Thoracic aorta (tissue), 2 donors: ENCODE measurements around the gene MPPED1. TPM values are rescaled to one million over a fixed set of nuclear protein-coding genes. Genes with fewer than 3 reads are reported as not detected.

Experiments
- ATAC-seq: fragments of 150-250 bp; one replicate; pipeline ENCODE4 v1.8.0; 2017; ENCODE audit warnings: low read depth; ENCODE audit not compliant: insufficient number of reproducible peaks, low FRiP score
- DNase-seq: peaks from one replicate; pipeline ENCODE4 v3.0.0-alpha.2; 2020; ENCODE audit warnings: low spot score
- H3K27ac ChIP-seq, 2 donors: fragments of 200-600 bp; sonication (generic); 1 replicate in 1 of 2; 2 replicates in 1 of 2; pipeline ENCODE4 v1.5.1; 2016; ENCODE audit warnings: mild to moderate bottlenecking in 2 of 2, moderate library complexity in 2 of 2
- H3K27me3 ChIP-seq: fragments of 200-600 bp; sonication (generic); replicated peaks from 2 replicates; pipeline ENCODE4 v1.6.0; 2016; ENCODE audit warnings: mild to moderate bottlenecking; ENCODE audit not compliant: insufficient read depth
- H3K36me3 ChIP-seq: fragments of 200-600 bp; sonication (generic); one replicate; pipeline ENCODE4 v1.5.1; 2016
- H3K4me1 ChIP-seq, 2 donors: fragments of 200-600 bp; sonication (generic); 1 replicate in 1 of 2; 2 replicates in 1 of 2; pipeline versions ENCODE4 v1.5.1 to v1.6.0; 2016; ENCODE audit warnings: low read depth in 2 of 2, mild to moderate bottlenecking in 1 of 2; ENCODE audit not compliant: control insufficient read depth in 1 of 2
- H3K4me3 ChIP-seq: fragments of 200-600 bp; sonication (generic); 2 replicates; pipeline ENCODE4 v1.5.1; 2016; ENCODE audit warnings: mild to moderate bottlenecking
- H3K9me3 ChIP-seq: fragments of 200-600 bp; sonication (generic); 2 replicates; pipeline ENCODE4 v1.5.1; 2016
- total RNA-seq, 2 donors: library from RNA; depleted of rRNA; stranded (reverse); fragments of >200 nt; gene quantifications; one replicate each; pipeline versions ENCODE4 v1.1.0 to v1.2.3, GENCODE V29; 2016
- TF ChIP-seq, protein P1 (sequence below): fragments of 200-600 bp; sonication (generic); IDR thresholded peaks from one replicate; pipeline ENCODE4 v1.5.1; 2019; ENCODE audit warnings: antibody characterized with exemption

Gene MPPED1, protein sequence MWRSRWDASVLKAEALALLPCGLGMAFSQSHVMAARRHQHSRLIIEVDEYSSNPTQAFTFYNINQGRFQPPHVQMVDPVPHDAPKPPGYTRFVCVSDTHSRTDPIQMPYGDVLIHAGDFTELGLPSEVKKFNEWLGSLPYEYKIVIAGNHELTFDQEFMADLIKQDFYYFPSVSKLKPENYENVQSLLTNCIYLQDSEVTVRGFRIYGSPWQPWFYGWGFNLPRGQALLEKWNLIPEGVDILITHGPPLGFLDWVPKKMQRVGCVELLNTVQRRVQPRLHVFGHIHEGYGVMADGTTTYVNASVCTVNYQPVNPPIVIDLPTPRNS
- not detected for total RNA-seq

GRCh38 chr22:43411869-43412807, at the start of gene MPPED1:
MPPED1 (plus strand) TSS chr22:43412014; CDS start chr22:43424986, 12,972 bp downstream.
- Histone ChIP-seq H3K27ac (no peak within 1 kb of the TSS), H3K36me3 (no peaks in the 10 kb centered on the region), H3K4me3 (no peak within 1 kb of the TSS), H3K9me3 (no peaks in the 10 kb centered on the region), H3K27me3 (no peaks in the 10 kb centered on the region), H3K4me1 (no peaks in the 10 kb centered on the region)
- TF ChIP-seq, protein P1, sequence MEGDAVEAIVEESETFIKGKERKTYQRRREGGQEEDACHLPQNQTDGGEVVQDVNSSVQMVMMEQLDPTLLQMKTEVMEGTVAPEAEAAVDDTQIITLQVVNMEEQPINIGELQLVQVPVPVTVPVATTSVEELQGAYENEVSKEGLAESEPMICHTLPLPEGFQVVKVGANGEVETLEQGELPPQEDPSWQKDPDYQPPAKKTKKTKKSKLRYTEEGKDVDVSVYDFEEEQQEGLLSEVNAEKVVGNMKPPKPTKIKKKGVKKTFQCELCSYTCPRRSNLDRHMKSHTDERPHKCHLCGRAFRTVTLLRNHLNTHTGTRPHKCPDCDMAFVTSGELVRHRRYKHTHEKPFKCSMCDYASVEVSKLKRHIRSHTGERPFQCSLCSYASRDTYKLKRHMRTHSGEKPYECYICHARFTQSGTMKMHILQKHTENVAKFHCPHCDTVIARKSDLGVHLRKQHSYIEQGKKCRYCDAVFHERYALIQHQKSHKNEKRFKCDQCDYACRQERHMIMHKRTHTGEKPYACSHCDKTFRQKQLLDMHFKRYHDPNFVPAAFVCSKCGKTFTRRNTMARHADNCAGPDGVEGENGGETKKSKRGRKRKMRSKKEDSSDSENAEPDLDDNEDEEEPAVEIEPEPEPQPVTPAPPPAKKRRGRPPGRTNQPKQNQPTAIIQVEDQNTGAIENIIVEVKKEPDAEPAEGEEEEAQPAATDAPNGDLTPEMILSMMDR, result no peak
- no peak for ATAC-seq
- no peak for DNase-seq

GRCh38 chr22:43363315-43364168, 48.3 kb upstream of the MPPED1 start:
- ATAC-seq, result no peak
- TF ChIP-seq, protein P1, result no peak
- H3K9me3 ChIP-seq, result no peaks in the 10 kb centered on the region
- no peak for DNase-seq
- no peak overlapping the region for H3K4me3 ChIP-seq
- no peaks in the 10 kb centered on the region for H3K4me1 ChIP-seq
- H3K27me3 ChIP-seq, result no peaks in the 10 kb centered on the region
- H3K36me3 ChIP-seq, result no peaks in the 10 kb centered on the region
- H3K27ac ChIP-seq, result no peak overlapping the region

DNA sequence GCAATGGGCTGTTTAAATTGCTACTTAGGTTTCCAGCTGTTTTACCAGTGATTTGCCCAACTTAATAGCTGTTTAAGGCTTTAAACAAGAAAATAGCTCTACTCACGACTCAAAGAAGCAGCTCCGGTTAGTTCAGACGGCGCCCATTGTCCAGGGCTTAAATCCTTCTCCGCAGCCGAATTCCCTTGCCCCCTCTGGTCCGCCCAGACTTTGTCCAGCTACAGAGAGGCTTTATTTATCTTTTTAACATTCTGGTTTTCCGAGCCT, 47.7 kb upstream of the MPPED1 start:
- TF ChIP-seq, protein P1, result no peak
- no peak for DNase-seq

DNA sequence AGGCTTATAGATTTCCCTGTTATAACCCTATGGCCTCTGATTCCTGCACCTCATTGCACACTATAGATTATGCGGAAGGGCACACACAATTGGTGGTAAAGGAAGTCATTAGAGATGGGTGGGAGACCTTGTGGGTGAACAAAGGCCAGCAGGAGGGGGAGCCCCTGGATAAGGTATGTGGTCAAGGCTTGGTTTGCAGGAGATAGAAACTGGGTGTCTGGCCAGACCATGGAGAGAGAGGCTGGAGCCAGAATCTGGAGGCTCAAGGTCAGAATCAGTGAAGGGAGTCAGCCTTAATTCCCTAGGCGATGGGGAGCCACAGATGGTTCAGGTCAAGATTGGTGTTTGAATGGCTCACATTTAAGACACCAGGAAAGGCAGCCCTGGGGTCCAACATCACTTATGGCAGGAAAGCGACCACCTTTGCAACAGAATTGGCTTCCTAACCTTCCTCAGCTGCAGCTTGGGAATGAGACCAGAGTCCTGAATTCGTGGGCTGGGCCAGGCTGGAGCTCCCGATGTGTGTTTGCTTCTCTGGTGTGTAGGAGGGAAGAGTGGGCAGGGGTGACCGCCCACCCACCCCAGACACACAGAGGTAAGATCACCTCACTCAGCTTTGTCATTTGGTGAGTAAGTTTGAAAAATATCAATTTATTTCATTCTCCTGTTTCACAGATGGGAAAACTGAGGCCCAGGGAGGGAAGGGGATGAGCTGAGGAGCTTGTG, 45.9 kb upstream of the MPPED1 start:
- H3K4me1 ChIP-seq, result peaks cover 0 to 10% of the 10 kb centered on the region in 2 donors
- no peak overlapping the region for H3K4me3 ChIP-seq
- DNase-seq (no peak), ATAC-seq (no peak)
- H3K36me3 ChIP-seq, result no peaks in the 10 kb centered on the region
- H3K9me3 ChIP-seq, result no peaks in the 10 kb centered on the region
- TF ChIP-seq, protein P1, result no peak
- H3K27ac ChIP-seq, result no peak overlapping the region
- H3K27me3 ChIP-seq, result no peaks in the 10 kb centered on the region

More for the DNA sequence above, 47.7 kb upstream of the MPPED1 start:
- no peaks in the 10 kb centered on the region for H3K9me3 ChIP-seq
- no peak overlapping the region for H3K4me3 ChIP-seq
- ATAC-seq, result no peak
- no peaks in the 10 kb centered on the region for H3K27me3 ChIP-seq
- no peaks in the 10 kb centered on the region for H3K4me1 ChIP-seq
- H3K36me3 ChIP-seq, result no peaks in the 10 kb centered on the region
- no peak overlapping the region for H3K27ac ChIP-seq
